HFF-Myc (cell line): Measurements from ENCODE around the gene FBXL19.

Experiments
- DNase-seq: peaks from one replicate; pipeline ENCODE4 v3.0.0-alpha.2; 2011; ENCODE audit warnings: low read depth; ENCODE audit errors: extremely low read depth
- H3K4me3 ChIP-seq: replicated peaks from 2 replicates; pipeline ENCODE4 v1.5.1; 2011; ENCODE audit warnings: low read depth, mild to moderate bottlenecking, control low read depth, low read length
- TF ChIP-seq, protein P1 (sequence below): IDR thresholded peaks from 2 replicates; pipeline ENCODE4 v1.5.1; 2012; ENCODE audit warnings: mild to moderate bottlenecking, low read depth, low read length, control low read depth; ENCODE audit errors: missing control alignments

FBXL19 gene

DNA sequence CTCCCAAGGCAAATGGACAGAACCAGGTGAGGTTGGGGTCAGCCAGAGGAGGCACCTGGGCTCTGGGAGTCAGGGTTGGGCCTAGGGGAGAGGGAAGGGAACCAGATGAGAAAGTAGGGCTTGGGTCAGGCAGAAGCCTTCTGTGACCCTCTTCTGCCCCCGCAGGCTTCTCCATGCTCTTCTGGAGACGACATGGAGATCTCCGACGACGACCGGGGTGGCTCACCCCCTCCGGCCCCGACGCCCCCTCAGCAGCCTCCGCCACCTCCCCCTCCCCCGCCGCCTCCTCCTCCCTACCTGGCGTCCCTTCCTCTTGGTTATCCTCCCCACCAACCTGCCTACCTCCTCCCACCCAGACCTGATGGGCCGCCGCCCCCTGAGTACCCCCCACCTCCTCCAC, 42.1 kb downstream of the FBXL19 start:
- TF ChIP-seq, protein P1, sequence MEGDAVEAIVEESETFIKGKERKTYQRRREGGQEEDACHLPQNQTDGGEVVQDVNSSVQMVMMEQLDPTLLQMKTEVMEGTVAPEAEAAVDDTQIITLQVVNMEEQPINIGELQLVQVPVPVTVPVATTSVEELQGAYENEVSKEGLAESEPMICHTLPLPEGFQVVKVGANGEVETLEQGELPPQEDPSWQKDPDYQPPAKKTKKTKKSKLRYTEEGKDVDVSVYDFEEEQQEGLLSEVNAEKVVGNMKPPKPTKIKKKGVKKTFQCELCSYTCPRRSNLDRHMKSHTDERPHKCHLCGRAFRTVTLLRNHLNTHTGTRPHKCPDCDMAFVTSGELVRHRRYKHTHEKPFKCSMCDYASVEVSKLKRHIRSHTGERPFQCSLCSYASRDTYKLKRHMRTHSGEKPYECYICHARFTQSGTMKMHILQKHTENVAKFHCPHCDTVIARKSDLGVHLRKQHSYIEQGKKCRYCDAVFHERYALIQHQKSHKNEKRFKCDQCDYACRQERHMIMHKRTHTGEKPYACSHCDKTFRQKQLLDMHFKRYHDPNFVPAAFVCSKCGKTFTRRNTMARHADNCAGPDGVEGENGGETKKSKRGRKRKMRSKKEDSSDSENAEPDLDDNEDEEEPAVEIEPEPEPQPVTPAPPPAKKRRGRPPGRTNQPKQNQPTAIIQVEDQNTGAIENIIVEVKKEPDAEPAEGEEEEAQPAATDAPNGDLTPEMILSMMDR, result no peak
- H3K4me3 ChIP-seq, result no peak overlapping the region
- no peak for DNase-seq

DNA sequence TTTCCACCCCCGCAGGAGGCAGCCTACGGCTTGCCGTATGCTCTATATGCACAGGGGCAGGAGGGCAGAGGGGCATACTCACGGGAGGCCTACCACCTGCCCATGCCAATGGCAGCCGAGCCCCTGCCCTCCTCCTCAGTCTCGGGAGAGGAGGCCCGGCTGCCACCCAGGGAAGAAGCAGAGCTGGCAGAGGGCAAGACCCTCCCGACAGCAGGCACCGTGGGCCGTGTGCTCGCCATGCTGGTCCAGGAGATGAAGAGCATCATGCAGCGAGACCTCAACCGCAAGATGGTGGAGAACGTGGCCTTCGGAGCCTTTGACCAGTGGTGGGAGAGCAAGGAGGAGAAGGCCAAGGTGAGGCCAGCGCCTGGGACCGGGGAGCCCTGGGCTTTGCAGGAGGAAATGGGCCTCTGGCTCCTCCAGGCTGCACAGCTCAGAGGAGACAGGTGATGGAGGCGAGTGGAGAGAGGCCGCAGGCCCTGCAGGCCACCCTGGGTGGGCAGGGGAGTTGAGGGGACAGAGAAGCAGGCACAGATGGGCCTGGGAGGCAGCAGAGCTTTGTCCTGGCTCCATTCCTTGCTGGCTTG, 42.8 kb downstream of the FBXL19 start:
- TF ChIP-seq, protein P1, result no peak
- DNase-seq, result no peak
- H3K4me3 ChIP-seq, result no peak overlapping the region

DNA sequence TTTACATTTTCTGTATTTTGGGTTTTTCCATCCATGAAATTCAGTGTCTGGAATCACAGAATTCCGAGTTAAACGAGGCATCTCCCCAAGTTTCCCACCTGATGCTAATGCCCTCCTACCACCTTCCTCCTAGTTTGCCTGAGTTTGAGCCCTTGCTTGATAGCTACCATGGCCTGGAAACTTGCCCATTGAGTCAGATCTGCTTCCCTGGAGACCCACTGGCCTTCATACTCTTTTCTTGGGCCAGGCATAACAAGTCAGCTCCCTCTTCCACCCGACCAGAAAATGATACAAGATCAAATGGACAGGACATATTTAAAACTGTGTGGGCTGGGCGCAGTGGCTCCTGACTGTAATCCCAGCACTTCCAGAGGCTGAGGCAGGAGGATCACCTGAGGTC, 44.4 kb downstream of the FBXL19 start:
- H3K4me3 ChIP-seq, result no peak overlapping the region
- TF ChIP-seq, protein P1, result no peak
- DNase-seq, result no peak

DNA sequence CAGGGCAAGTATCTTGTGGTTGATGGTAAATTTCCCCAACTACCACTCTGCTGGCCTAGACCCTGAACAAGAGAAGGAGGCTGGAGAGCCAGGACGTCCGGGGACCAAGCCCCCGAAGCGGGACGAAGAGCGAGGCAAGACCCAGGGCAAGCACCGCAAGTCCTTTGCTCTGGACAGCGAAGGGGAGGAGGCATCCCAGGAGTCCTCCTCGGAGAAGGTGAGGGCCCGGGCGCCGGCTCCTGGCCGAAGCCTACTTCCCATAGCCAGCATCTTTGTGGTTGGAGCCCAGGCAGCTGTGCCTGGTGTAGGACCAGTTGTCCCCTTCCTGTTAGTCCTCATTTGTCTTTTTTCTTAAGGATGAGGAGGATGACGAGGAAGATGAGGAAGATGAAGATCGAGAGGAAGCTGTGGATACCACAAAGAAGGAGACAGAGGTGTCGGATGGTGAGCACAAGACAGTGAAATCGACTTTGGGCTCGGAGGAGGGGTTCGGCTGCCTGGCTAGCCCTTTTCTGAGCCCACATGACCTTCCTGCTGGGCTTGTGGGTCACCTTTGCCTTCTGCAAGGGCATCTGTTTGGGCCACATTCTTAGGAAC, 46.0 kb downstream of the FBXL19 start:
- TF ChIP-seq, protein P1, result no peak
- no peak overlapping the region for H3K4me3 ChIP-seq
- DNase-seq, result no peak

DNA sequence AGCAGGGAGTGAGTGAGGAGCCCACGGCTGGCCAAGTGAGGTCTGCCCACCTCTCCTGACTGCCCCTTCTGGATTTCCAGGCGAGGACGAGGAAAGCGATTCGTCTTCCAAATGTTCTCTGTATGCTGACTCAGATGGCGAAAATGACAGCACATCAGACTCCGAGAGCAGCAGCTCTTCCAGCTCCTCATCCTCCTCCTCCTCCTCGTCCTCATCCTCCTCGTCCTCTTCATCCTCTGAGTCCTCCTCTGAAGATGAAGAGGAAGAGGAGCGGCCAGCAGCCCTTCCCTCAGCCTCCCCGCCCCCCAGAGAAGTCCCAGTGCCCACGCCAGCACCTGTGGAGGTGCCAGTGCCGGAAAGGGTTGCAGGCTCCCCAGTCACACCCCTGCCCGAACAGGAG, 47.9 kb downstream of the FBXL19 start:
- TF ChIP-seq, protein P1, result no peak
- no peak for DNase-seq

DNA sequence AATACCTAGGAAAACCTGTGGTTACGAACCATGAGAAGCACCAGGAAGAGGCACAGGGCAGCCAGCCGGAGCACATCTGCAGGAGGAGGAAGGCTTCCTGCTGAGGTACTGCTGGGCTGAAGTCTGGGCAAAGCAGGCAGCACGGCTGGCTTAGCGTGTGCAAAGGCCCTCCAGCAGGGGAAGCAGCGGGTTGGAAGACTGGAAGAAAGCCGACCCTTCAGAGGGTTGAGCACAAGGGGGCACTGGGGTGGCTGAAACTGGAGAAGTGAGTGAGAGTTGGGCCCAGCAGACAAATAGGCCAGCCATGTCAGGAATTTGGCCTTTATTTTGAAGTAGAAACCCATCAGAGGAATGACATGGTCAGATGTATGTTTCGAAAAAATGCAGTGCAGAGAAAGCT, 49.5 kb downstream of the FBXL19 start:
- TF ChIP-seq, protein P1, result peak; percentile 13
- H3K4me3 ChIP-seq, result no peak overlapping the region
- DNase-seq, result no peak

More for the DNA sequence above, 47.9 kb downstream of the FBXL19 start:
- H3K4me3 ChIP-seq, result no peak overlapping the region

DNA sequence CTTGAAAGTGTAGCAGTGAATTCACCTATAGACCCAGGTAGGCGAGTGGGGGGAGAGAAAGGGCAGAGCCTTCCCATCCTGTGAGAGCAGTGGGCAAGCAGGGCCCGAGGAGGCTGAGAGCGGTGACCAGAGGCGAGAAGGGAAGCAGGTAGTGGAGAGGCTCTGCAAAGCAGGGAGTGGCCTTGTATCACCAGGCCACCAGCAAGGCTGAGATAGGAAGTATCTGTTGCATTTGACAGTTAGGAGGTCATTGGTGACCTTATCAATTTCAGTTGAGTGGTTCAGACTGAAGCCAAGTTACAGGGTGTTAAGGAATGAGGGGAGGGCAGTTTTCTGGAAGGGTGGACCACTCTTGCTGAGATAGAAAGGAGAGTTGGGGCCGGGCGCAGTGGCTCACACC, 51.0 kb downstream of the FBXL19 start:
- no peak for DNase-seq
- TF ChIP-seq, protein P1, result no peak
- no peak overlapping the region for H3K4me3 ChIP-seq
